Karpas-422 (cell line): ENCODE results near the gene ABCG4. TPM values are rescaled to one million over a fixed set of nuclear protein-coding genes. Genes with fewer than 3 reads are reported as not detected.

Experiments used
- DNase-seq: peaks from one replicate; pipeline ENCODE4 v3.0.0-alpha.2; 2015
- H2AFZ ChIP-seq: fragments of 200-600 bp; sonication (generic); 2 replicates; pipeline ENCODE4 v1.6.1; 2014; ENCODE audit warnings: antibody characterized with exemption, low read length, mixed read lengths
- H3K27ac ChIP-seq: fragments of 200-600 bp; sonication (generic); 2 replicates; pipeline ENCODE4 v1.5.1; 2014; ENCODE audit warnings: mild to moderate bottlenecking, low read length, moderate library complexity
- H3K27me3 ChIP-seq: fragments of 200-600 bp; sonication (generic); 2 replicates; pipeline ENCODE4 v1.6.1; 2014; ENCODE audit warnings: low read length, mixed read lengths
- H3K36me3 ChIP-seq: fragments of 200-600 bp; sonication (generic); 2 replicates; pipeline ENCODE4 v1.6.1; 2014; ENCODE audit warnings: low read length, mixed read lengths; ENCODE audit not compliant: insufficient read depth
- H3K4me1 ChIP-seq: fragments of 200-600 bp; sonication (generic); 2 replicates; pipeline ENCODE4 v1.6.1; 2014; ENCODE audit warnings: mild to moderate bottlenecking, low read length, mixed read lengths
- H3K4me2 ChIP-seq: fragments of 200-600 bp; sonication (generic); 2 replicates; pipeline ENCODE4 v1.6.1; 2014; ENCODE audit warnings: low read length, low read depth, mild to moderate bottlenecking; ENCODE audit not compliant: poor library complexity, severe bottlenecking
- H3K4me3 ChIP-seq: fragments of 200-600 bp; sonication (generic); 2 replicates; pipeline ENCODE4 v1.5.1; 2014; ENCODE audit warnings: mild to moderate bottlenecking, antibody characterized with exemption, low read length, mixed read lengths
- H3K79me2 ChIP-seq: fragments of 200-600 bp; sonication (generic); 2 replicates; pipeline ENCODE4 v1.6.1; 2014; ENCODE audit warnings: mild to moderate bottlenecking, low read length, mixed read lengths
- H3K9ac ChIP-seq: fragments of 200-600 bp; sonication (generic); 2 replicates; pipeline ENCODE4 v1.6.0; 2014; ENCODE audit warnings: low read length
- H3K9me2 ChIP-seq: fragments of 200-600 bp; sonication (generic), shearing (Covaris generic); replicated peaks from 2 replicates; pipeline ENCODE4 v1.6.0; 2014; ENCODE audit warnings: mild to moderate bottlenecking, low read length, moderate library complexity; ENCODE audit not compliant: insufficient read depth
- H3K9me3 ChIP-seq: fragments of 300-700, 200-600 bp; sonication (generic); 2 replicates; pipeline ENCODE4 v1.6.1; 2014; ENCODE audit warnings: low read length, mixed read lengths
- H4K20me1 ChIP-seq: fragments of 200-600 bp; sonication (generic); 2 replicates; pipeline ENCODE4 v1.6.1; 2014; ENCODE audit warnings: mild to moderate bottlenecking, antibody characterized with exemption, low read length, low read depth; ENCODE audit not compliant: insufficient read depth
- total RNA-seq: library from RNA; depleted of rRNA; stranded (reverse); fragments of >200 nt; shearing (Covaris generic); gene quantifications from 2 replicates; pipeline ENCODE4 v1.2.3, GENCODE V29; 2014; ENCODE audit warnings: low replicate concordance

Gene ABCG4
- total RNA-seq, 1 experiment from 2014 or later = not detected

- Histone ChIP-seq H3K9ac (no peak overlapping the region), H3K4me1 (peaks cover 16% of the 10 kb centered on the region), H3K36me3 (peaks cover 10% of the 10 kb centered on the region; the same call in 1 of the 2 replicates), H2AFZ (no peak overlapping the region), H3K27me3 (no peaks in the 10 kb centered on the region), H3K4me3 (no peak overlapping the region), H3K79me2 (peaks cover 19% of the 10 kb centered on the region), H3K9me2 (no peaks in the 10 kb centered on the region), H3K27ac (no peak overlapping the region), H3K4me2 (no peak overlapping the region), H4K20me1 (0 out of 2 replicates have a peak, but pooled peaks cover 7% of the 10 kb centered on the region), H3K9me3 (no peaks in the 10 kb centered on the region)
- no peak for DNase-seq
Measured at GRCh38 chr11:119118946-119119345, 29.9 kb upstream of the ABCG4 start.

DNA sequence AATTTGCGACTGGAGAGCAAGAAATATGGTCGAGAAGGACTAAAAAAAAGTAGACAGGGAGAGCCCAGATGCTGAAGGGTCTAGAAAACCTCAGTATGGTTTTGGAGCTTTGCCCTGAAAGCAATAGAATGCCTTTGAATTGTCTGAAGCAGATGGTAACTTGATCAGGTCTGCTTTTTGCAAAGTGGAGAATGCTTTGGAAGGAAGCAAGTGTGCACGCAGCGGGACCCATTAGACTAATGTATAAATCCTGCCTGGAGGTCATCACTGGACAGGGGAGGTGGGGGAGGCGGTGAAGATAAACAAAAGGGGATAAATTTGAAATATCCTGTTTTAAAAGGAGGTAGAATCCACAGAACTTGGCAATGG, 28.2 kb upstream of the ABCG4 start:
- Histone ChIP-seq H3K9me3 (no peaks in the 10 kb centered on the region), H3K79me2 (peaks cover 19% of the 10 kb centered on the region)

DNA sequence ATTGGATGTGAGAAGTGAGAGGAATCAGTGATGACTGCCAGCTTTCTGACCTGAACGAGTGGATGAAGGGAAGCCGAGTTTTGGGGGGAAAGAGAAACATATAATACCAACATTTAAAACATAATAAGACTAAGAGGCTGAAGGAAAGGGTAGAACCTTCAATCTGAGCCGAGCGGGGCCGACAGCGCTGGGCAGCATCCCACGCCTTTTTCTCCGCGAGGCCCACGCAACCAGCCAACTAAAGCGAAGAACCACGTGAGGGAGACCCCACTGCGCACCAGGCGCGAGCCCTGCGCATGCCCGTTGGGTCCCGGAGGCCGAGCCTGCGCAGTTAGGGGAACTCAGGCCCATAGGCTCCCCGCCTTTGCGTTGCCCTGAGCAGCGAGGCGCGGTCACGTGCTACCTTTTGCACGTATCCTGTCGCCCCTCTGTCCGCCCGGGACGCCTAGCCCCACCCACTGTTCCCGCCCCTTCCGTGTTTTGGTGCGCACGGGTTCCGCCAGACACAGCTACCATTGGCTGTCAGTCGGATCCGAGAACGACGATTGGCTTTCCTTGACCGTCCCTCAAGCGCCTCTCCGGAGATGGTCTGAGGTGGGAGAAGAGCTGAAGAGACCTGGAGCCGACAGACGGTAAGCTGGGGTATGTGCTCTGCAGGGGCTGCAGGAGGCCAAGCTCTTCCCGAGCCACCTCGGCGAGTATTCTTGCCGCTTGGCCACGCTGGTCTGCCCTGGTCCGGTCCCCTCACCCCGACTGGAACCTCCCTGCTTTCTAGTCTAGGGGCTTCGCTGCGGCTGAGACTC, 27.6 kb upstream of the ABCG4 start, which contains the start of gene HINFP:
Gene HINFP, plus strand, starts transcription at position 573 of the 803 bp plus-strand sequence. CDS start 5,365 bp downstream, outside the sequence.
- peak within 1 kb of the TSS; percentile 87 for H3K4me2 ChIP-seq
- H3K9me2 ChIP-seq = no peaks in the 10 kb centered on the region
- H3K36me3 ChIP-seq = peaks cover 10% of the 10 kb centered on the region; the same call in 1 of the 2 replicates
- peak within 1 kb of the TSS; percentile 89 for H3K4me3 ChIP-seq
- DNase-seq = peak; percentile 97
- peak within 1 kb of the TSS; percentile 78 for H3K27ac ChIP-seq
- H2AFZ ChIP-seq = no peak within 1 kb of the TSS
- no peaks in the 10 kb centered on the region for H3K27me3 ChIP-seq
- H3K9me3 ChIP-seq = no peaks in the 10 kb centered on the region
- H4K20me1 ChIP-seq = 0 out of 2 replicates have a peak, but pooled peaks cover 7% of the 10 kb centered on the region
- peak within 1 kb of the TSS; percentile 85 for H3K9ac ChIP-seq
- peaks cover 16% of the 10 kb centered on the region for H3K4me1 ChIP-seq
- peaks cover 19% of the 10 kb centered on the region for H3K79me2 ChIP-seq

More for the DNA sequence above, 28.2 kb upstream of the ABCG4 start:
- Histone ChIP-seq H3K4me2 (peak overlapping the region; percentile 76), H3K9ac (peak overlapping the region; percentile 73), H3K4me1 (peaks cover 16% of the 10 kb centered on the region), H3K9me2 (no peaks in the 10 kb centered on the region), H3K27ac (peak overlapping the region; percentile 78), H2AFZ (no peak overlapping the region), H4K20me1 (0 out of 2 replicates have a peak, but pooled peaks cover 7% of the 10 kb centered on the region), H3K27me3 (no peaks in the 10 kb centered on the region), H3K4me3 (peak overlapping the region; percentile 62), H3K36me3 (peaks cover 10% of the 10 kb centered on the region; the same call in 1 of the 2 replicates)
- DNase-seq = peak; percentile 53

GRCh38 chr11:119121811-119122124, 27.1 kb upstream of the ABCG4 start:
- H4K20me1 ChIP-seq = 0 out of 2 replicates have a peak, but pooled peaks cover 7% of the 10 kb centered on the region
- peak overlapping the region; percentile 85 for H3K9ac ChIP-seq
- H3K9me2 ChIP-seq = no peaks in the 10 kb centered on the region
- H3K27ac ChIP-seq = no peak overlapping the region
- no peaks in the 10 kb centered on the region for H3K9me3 ChIP-seq
- peaks cover 16% of the 10 kb centered on the region for H3K4me1 ChIP-seq
- no peak overlapping the region for H2AFZ ChIP-seq
- peak overlapping the region; percentile 89 for H3K4me3 ChIP-seq
- peaks cover 10% of the 10 kb centered on the region; the same call in 1 of the 2 replicates for H3K36me3 ChIP-seq
- peaks cover 19% of the 10 kb centered on the region for H3K79me2 ChIP-seq
- no peaks in the 10 kb centered on the region for H3K27me3 ChIP-seq
- no peak for DNase-seq
- H3K4me2 ChIP-seq = peak overlapping the region; percentile 87

GRCh38 chr11:119125821-119126220, 23.0 kb upstream of the ABCG4 start:
- Histone ChIP-seq H3K4me2 (no peak overlapping the region), H4K20me1 (0 out of 2 replicates have a peak, but pooled peaks cover 7% of the 10 kb centered on the region), H3K36me3 (no peaks in the 10 kb centered on the region)

GRCh38 chr11:119126675-119127268, 22.1 kb upstream of the ABCG4 start:
- no peak overlapping the region for H3K4me3 ChIP-seq
- no peaks in the 10 kb centered on the region for H3K36me3 ChIP-seq
- H3K79me2 ChIP-seq = peaks cover 16% of the 10 kb centered on the region
- H3K4me1 ChIP-seq = peaks cover 6% of the 10 kb centered on the region
- no peak overlapping the region for H3K27ac ChIP-seq
- H2AFZ ChIP-seq = no peak overlapping the region
- H3K9ac ChIP-seq = no peak overlapping the region
- H3K9me3 ChIP-seq = no peaks in the 10 kb centered on the region
- 0 out of 2 replicates have a peak, but pooled peaks cover 7% of the 10 kb centered on the region for H4K20me1 ChIP-seq
- no peak overlapping the region for H3K4me2 ChIP-seq
- no peaks in the 10 kb centered on the region for H3K9me2 ChIP-seq
- no peak for DNase-seq
- no peaks in the 10 kb centered on the region for H3K27me3 ChIP-seq

More at GRCh38 chr11:119125821-119126220, 23.0 kb upstream of the ABCG4 start:
- no peak overlapping the region for H2AFZ ChIP-seq
- no peak overlapping the region for H3K9ac ChIP-seq
- H3K4me3 ChIP-seq = no peak overlapping the region
- H3K9me2 ChIP-seq = no peaks in the 10 kb centered on the region
- peaks cover 8% of the 10 kb centered on the region for H3K4me1 ChIP-seq
- no peak overlapping the region for H3K27ac ChIP-seq
- no peak for DNase-seq
- no peaks in the 10 kb centered on the region for H3K27me3 ChIP-seq
- H3K79me2 ChIP-seq = peaks cover 19% of the 10 kb centered on the region
- no peaks in the 10 kb centered on the region for H3K9me3 ChIP-seq

DNA sequence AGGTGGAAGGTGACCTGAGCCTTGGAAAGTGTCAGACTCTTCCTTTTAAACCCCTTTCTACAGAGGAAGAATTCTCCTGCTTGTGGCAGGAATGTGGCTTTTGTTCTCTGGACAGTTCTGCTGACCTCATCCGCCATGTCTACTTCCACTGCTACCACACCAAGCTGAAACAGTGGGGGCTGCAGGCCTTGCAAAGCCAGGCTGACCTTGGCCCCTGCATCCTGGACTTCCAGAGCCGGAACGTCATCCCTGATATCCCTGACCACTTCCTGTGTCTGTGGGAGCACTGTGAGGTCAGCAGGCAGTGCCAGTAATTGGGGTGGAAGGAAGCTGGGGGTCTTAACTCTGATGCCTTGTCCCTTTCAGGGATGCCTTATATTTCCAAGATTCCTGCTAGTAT, 18.2 kb upstream of the ABCG4 start:
- H3K79me2 ChIP-seq = no peaks in the 10 kb centered on the region
- no peak overlapping the region for H3K9ac ChIP-seq
- DNase-seq = no peak
- no peaks in the 10 kb centered on the region for H4K20me1 ChIP-seq
- H3K27me3 ChIP-seq = no peaks in the 10 kb centered on the region
- no peak overlapping the region for H3K4me3 ChIP-seq
- no peak overlapping the region for H2AFZ ChIP-seq
- no peaks in the 10 kb centered on the region for H3K9me3 ChIP-seq
- H3K9me2 ChIP-seq = no peaks in the 10 kb centered on the region
- H3K4me2 ChIP-seq = no peak overlapping the region
- no peaks in the 10 kb centered on the region; the same call in 1 of the 2 replicates for H3K4me1 ChIP-seq
- H3K36me3 ChIP-seq = no peaks in the 10 kb centered on the region
- no peak overlapping the region for H3K27ac ChIP-seq

DNA sequence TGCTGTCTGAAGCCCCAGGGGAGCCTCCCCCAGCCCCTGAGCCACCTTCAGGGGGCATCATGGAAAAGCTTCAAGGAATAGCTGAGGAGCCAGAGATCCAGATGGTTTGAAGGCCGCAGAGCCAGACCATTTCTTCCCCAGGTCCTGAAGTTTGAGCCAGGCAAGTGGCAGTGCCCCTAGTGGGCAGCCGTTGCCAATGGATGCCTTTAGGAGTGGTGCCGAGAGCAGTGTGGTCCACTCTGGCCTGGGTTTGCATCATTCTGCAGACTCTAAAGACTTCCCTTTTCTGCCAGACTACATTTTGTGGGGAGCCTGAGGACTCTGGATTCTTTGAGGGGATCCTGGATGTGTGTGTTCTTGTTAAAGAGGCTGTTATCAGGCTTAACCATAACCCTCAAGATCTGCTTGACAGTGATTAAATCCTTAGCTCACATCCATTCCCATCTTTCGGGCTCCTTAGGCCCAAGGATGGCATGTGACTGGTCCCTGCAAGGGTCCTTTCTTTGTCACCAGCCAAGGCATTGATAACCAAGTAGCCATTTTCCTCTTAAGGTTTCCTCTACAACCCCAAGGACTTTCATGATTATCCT, 14.4 kb upstream of the ABCG4 start:
- no peaks in the 10 kb centered on the region for H3K9me2 ChIP-seq
- H3K9ac ChIP-seq = no peak overlapping the region
- H4K20me1 ChIP-seq = no peaks in the 10 kb centered on the region
- peak; percentile 44 for DNase-seq
- no peaks in the 10 kb centered on the region for H3K27me3 ChIP-seq
- no peaks in the 10 kb centered on the region for H3K79me2 ChIP-seq
- no peak overlapping the region for H2AFZ ChIP-seq
- no peak overlapping the region for H3K4me2 ChIP-seq
- H3K27ac ChIP-seq = no peak overlapping the region
- H3K4me1 ChIP-seq = no peaks in the 10 kb centered on the region
- H3K4me3 ChIP-seq = no peak overlapping the region
- no peaks in the 10 kb centered on the region for H3K36me3 ChIP-seq
- no peaks in the 10 kb centered on the region for H3K9me3 ChIP-seq
